Thymus (tissue), 11 donors: Measurements from ENCODE around the gene ARHGEF26. TPM values are rescaled to one million over a fixed set of nuclear protein-coding genes. Genes with fewer than 3 reads are reported as not detected.

Experiments used
- DNase-seq, 9 donors: peaks; one replicate each; pipeline ENCODE4 v3.0.0-alpha.2; 2013; ENCODE audit warnings: low spot score in 9 of 9, low read depth in 6 of 9, missing footprints in 1 of 9
- H3K27ac ChIP-seq, 2 donors: one replicate each; pipeline ENCODE4 v1.5.1; 2013; ENCODE audit warnings: control low read depth in 1 of 2, low read depth in 1 of 2, low read length in 1 of 2, mild to moderate bottlenecking in 1 of 2, moderate library complexity in 1 of 2
- H3K27me3 ChIP-seq, 2 donors: one replicate each; pipeline ENCODE4 v1.5.1; 2013; ENCODE audit warnings: low read length in 1 of 2; ENCODE audit not compliant: control insufficient read depth in 2 of 2, insufficient read depth in 1 of 2
- H3K36me3 ChIP-seq, 2 donors: one replicate each; pipeline ENCODE4 v1.5.1; 2013; ENCODE audit warnings: low read length in 1 of 2, mild to moderate bottlenecking in 1 of 2, moderate library complexity in 1 of 2; ENCODE audit not compliant: control insufficient read depth in 2 of 2, insufficient read depth in 2 of 2
- H3K4me1 ChIP-seq, 2 donors: one replicate each; pipeline ENCODE4 v1.5.1; 2013; ENCODE audit warnings: low read length in 2 of 2; ENCODE audit not compliant: control insufficient read depth in 2 of 2, insufficient read depth in 2 of 2
- H3K4me3 ChIP-seq, 2 donors: one replicate each; pipeline ENCODE4 v1.5.1; 2013; ENCODE audit warnings: low read length in 2 of 2, control low read depth in 1 of 2, mild to moderate bottlenecking in 1 of 2
- H3K9me3 ChIP-seq, 2 donors: one replicate each; pipeline ENCODE4 v1.5.1; 2013; ENCODE audit warnings: low read length in 1 of 2, mild to moderate bottlenecking in 1 of 2; ENCODE audit not compliant: control insufficient read depth in 2 of 2, insufficient read depth in 1 of 2
- WGBS: extraction: QIAGEN DNeasy Blood & Tissue Kit; methylation state at CpG from one replicate; pipeline ENCODE4 v1.1.7; 2013; 5-methylcytosine and 5-hydroxymethylcytosine counted together
- polyA plus RNA-seq: library from polyadenylated mRNA; stranded (reverse); fragments of 200-250 nt; gene quantifications from one replicate; pipeline ENCODE4 v1.2.3, GENCODE V29; 2013
- total RNA-seq: library from RNA; stranded (reverse); fragments of 120-200 nt; gene quantifications from one replicate; pipeline ENCODE4 v1.2.4, GENCODE V29; 2013
- donor health status: healthy.

ARHGEF26 gene
- total and polyA plus RNA-seq, 2 donors = 1.3 to 3.5 TPM

DNA sequence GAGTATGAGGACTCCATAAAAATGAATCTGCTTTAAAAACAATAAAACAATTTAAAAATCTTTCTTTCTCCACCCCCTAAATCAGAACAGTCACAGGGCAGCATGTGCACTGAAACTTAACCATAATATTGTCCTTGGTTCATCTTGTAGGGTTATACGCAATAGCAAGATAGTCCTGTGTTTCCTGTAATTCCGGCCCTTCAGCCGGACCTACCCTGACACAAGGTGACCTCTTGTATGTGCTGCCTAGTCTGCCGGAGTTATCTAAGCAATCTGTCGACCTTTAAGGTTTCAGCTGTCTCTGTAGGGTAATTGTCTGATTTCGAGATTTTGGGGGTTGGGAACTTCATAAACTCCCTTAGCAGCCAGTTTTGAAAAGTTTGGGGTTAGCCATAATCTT is 103.2 kb downstream of the ARHGEF26 start:
- no peaks in the 10 kb centered on the region for H3K36me3 ChIP-seq
- no peaks in the 10 kb centered on the region for H3K9me3 ChIP-seq
- DNase-seq = no peak
- H3K4me3 ChIP-seq = no peak overlapping the region
- no peaks in the 10 kb centered on the region for H3K4me1 ChIP-seq
- 88% methylated on average over 6 of the region's 6 CpGs for WGBS
- no peaks in the 10 kb centered on the region for H3K27me3 ChIP-seq
- H3K27ac ChIP-seq = no peak overlapping the region

DNA sequence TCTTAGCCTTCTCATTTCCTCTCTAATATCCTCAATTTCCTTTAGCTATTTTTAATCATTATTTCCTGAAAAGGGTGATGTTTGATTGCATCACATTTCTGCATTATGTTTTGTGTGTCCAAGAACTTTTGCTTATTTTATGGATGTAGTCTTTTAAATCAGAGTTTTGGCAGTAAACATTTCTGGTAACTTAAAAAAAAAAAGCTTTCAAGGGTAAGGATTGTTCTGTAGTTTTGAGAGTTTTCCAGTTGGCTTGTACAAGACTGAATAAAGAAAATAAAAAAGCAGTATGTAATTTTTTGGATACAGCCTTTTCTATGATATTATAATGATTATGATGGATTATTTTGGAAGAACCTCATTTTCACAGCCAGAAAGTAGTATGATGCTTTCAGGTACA is 103.7 kb downstream of the ARHGEF26 start:
- no peaks in the 10 kb centered on the region for H3K4me1 ChIP-seq
- H3K27ac ChIP-seq = no peak overlapping the region
- no peaks in the 10 kb centered on the region for H3K9me3 ChIP-seq
- no peaks in the 10 kb centered on the region for H3K27me3 ChIP-seq
- H3K4me3 ChIP-seq = no peak overlapping the region
- no peak for DNase-seq
- H3K36me3 ChIP-seq = no peaks in the 10 kb centered on the region

DNA sequence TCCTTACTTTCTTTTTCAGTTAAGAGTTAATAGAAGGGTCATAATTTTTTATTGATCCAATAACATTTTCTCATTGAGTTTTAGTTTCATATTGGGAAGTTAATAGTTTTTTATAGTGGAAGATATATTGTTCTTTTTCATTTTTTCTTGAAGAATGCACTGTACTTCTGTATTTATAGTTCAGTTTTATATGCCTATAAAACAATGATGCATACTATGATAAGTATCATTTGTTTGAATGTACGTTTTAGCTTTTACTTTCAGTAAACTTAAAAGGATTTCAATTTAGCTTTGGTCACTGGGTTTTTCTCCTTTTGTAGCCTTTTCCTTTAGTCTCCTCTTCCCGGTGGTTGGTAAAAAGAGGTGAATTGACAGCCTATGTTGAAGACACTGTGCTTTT is 104.3 kb downstream of the ARHGEF26 start:
- H3K27me3 ChIP-seq = no peaks in the 10 kb centered on the region
- no peaks in the 10 kb centered on the region for H3K9me3 ChIP-seq
- no peaks in the 10 kb centered on the region for H3K36me3 ChIP-seq
- H3K4me1 ChIP-seq = no peaks in the 10 kb centered on the region
- 90% methylated on average over 2 of the region's 2 CpGs for WGBS
- H3K27ac ChIP-seq = no peak overlapping the region
- no peak overlapping the region for H3K4me3 ChIP-seq
- DNase-seq = no peak

DNA sequence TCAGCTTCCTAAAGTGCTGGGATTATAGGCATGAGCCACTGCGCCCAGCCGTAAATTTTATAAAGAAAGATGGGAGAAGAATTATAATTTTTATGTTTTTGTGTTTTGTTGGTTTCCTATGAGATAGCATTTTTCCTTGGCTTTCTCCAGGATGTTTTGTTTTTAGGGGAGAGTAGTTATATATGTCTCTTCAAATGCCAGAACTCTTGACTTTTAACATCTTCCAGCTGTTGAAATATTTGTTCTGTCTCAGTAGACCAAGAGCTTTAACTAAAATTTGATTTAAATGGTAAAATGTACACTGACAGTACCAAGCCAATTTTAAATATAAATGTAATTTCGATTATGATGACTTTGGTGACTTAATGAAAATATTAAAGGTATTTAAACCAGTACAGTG is 106.3 kb downstream of the ARHGEF26 start:
- H3K27ac ChIP-seq = no peak overlapping the region
- H3K4me3 ChIP-seq = no peak overlapping the region
- WGBS = 93% methylated on average over 3 of the region's 3 CpGs
- DNase-seq = no peak
- no peaks in the 10 kb centered on the region for H3K27me3 ChIP-seq
- no peaks in the 10 kb centered on the region for H3K9me3 ChIP-seq
- H3K36me3 ChIP-seq = no peaks in the 10 kb centered on the region
- no peaks in the 10 kb centered on the region for H3K4me1 ChIP-seq

DNA sequence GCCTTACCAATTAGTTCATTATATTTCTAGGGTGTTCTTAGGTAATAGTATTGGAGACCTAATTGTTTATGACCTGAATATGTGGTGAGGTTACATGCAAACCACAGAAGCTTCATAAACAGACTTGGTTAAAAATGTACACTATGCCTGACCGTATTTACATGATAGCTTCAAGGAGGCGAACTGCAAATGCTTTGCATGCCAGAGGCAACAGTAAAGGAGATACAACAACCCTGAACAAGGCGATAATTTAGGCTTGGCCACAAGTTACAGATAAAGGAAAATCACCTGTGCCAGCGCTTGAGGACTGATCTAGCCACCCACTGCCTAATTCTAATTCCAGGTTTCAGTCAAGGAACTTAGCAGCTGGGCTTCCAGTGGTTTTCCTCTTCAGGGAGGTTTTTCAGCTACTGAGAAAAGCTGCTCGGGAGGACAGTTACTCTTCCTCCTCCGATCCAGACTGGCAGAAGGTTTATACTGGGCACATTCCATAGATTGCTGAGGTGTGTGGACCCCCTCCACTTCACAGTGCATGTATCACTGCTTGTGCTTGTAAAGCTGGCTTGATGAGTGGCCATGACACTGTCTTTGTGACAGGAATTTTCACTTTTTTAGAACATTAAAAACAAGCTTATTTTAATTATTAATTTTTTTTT is 107.5 kb downstream of the ARHGEF26 start:
- 96% methylated on average over 6 of the region's 6 CpGs for WGBS
- no peaks in the 10 kb centered on the region for H3K4me1 ChIP-seq
- no peak overlapping the region for H3K4me3 ChIP-seq
- no peak overlapping the region for H3K27ac ChIP-seq
- no peaks in the 10 kb centered on the region for H3K36me3 ChIP-seq
- H3K27me3 ChIP-seq = no peaks in the 10 kb centered on the region
- DNase-seq = no peak
- H3K9me3 ChIP-seq = no peaks in the 10 kb centered on the region

DNA sequence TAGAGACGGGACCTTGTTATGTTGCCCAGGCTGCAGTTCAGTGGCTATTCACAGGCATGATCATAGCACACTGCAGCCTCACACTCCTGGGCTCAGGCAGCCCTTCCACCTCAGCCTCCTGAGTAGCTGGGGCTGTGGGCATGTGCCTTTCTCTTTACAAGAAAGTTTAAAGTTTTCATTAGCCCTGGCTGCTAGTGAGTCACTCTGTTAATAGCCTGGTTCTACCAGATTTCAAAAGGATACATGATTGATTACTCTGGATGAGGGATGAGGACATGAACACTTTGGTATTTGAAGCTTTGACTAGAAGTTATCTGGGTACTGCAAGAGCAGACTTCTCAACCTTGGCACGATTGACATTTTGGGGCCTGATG is 108.0 kb downstream of the ARHGEF26 start:
- Histone ChIP-seq H3K27me3 (no peaks in the 10 kb centered on the region), H3K9me3 (no peaks in the 10 kb centered on the region), H3K36me3 (no peaks in the 10 kb centered on the region), H3K4me1 (no peaks in the 10 kb centered on the region), H3K27ac (no peak overlapping the region), H3K4me3 (no peak overlapping the region)
- no peak for DNase-seq
- WGBS = 94% methylated on average over 2 of the region's 2 CpGs

DNA sequence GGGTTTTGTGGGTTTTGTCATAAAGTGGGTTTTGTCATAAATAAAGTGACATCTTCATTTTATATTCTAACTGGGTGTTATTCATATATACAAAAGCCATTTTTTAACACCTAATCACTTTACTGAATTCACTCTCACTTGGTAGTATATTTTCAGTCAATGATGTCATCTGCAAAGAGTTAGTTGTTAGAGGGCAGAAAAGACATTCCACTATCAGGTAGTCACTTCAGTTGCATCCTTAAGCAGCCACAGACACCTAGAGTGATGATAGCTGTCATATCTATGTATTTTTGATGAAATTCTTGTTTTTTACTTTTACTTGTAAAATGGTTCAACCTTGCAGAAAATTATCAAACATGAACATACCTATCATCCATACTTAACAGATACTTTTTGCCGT is 114.1 kb downstream of the ARHGEF26 start:
- no peak overlapping the region for H3K27ac ChIP-seq
- H3K4me1 ChIP-seq = no peaks in the 10 kb centered on the region
- no peaks in the 10 kb centered on the region for H3K36me3 ChIP-seq
- no peaks in the 10 kb centered on the region for H3K27me3 ChIP-seq
- DNase-seq = no peak
- no peak overlapping the region for H3K4me3 ChIP-seq
- WGBS = 99% methylated on average over 1 of the region's 1 CpG
- H3K9me3 ChIP-seq = no peaks in the 10 kb centered on the region

DNA sequence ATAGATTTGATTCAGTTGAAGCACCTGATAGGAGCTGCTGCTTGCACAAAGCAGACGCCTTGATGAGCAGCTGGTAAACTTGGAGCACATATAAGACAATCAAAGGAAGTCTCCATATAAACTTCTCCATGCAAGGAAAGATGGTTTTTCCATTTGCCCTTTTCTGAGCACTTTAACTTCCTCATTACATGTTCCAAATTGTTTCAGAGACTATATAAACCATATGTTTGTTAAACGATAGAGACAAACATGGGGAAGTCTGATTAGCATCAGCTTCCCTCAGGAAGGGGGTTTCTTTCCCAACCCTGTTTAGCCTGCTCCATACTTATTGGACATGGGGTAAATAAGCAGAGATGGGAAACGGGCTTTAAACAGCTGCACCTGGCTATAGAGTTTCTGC is 115.1 kb downstream of the ARHGEF26 start:
- WGBS = 50% methylated on average over 3 of the region's 3 CpGs
- Histone ChIP-seq H3K36me3 (no peaks in the 10 kb centered on the region), H3K27me3 (no peaks in the 10 kb centered on the region), H3K27ac (no peak overlapping the region), H3K4me1 (no peaks in the 10 kb centered on the region), H3K4me3 (no peak overlapping the region), H3K9me3 (no peaks in the 10 kb centered on the region)
- no peak for DNase-seq

DNA sequence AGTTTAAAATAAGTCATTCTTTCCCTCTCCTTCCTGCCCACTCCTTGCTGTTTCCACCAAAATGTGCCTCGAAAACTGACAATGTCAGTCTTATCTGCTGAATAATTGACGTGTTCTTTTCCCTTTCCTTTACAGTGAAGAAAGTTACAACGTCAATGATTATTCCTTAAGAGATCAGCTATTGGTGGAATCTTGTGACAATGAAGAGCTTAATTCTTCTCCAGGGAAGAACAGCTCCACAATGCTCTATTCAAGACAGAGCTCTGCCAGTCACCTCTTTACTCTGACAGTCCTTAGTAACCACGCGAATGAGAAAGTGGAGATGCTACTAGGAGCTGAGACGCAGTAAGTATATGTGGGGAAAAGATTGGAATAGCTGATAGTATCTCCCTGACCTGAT is 119.0 kb downstream of the ARHGEF26 start:
- DNase-seq = no peak
- H3K9me3 ChIP-seq = no peaks in the 10 kb centered on the region
- WGBS = 96% methylated on average over 6 of the region's 6 CpGs
- no peaks in the 10 kb centered on the region for H3K27me3 ChIP-seq
- H3K4me3 ChIP-seq = no peak overlapping the region
- H3K4me1 ChIP-seq = no peaks in the 10 kb centered on the region
- no peaks in the 10 kb centered on the region for H3K36me3 ChIP-seq
- no peak overlapping the region for H3K27ac ChIP-seq

DNA sequence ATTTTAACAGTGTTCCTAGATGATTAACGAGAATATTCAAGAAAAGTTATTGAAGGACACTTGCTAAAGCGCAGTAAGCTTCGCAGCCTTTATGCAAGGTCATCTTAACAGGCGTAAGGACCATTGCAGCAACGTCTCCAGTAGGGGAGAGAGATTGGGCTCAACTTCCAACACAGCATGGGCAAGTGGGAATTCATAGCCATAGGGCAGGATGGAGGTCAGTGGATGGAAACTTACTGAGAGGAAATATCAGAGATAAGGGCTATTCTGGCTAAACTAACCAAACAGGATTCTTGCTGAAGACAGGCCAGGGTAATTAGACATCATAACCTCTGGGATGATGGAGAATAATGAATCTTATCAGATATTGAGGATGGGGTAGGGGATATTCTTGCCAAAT is 120.3 kb downstream of the ARHGEF26 start:
- no peak for DNase-seq
- Histone ChIP-seq H3K27ac (no peak overlapping the region), H3K4me1 (no peaks in the 10 kb centered on the region), H3K4me3 (no peak overlapping the region), H3K9me3 (no peaks in the 10 kb centered on the region), H3K27me3 (no peaks in the 10 kb centered on the region), H3K36me3 (no peaks in the 10 kb centered on the region)
- WGBS = 94% methylated on average over 5 of the region's 5 CpGs
